Mucosa of descending colon (tissue), 3 donors: ENCODE results near the gene AEBP1. TPM values are rescaled to one million over a fixed set of nuclear protein-coding genes. Genes with fewer than 3 reads are reported as not detected.

Experiments
- ATAC-seq: fragments of 200-7000 bp; cut with Tn5 transposase; one replicate; pipeline ENCODE4 v1.9.1; 2020; ENCODE audit warnings: mild to moderate bottlenecking, moderate library complexity
- DNase-seq, 3 donors: peaks; one replicate each; pipeline ENCODE4 v3.0.0-alpha.2; 2020
- H3K36me3 ChIP-seq: fragments of 200-600 bp; one replicate; pipeline ENCODE4 v1.8.0; 2021; ENCODE audit warnings: low read depth, mild to moderate bottlenecking
- H3K4me1 ChIP-seq: fragments of 200-600 bp; one replicate; pipeline ENCODE4 v1.8.0; 2021; ENCODE audit warnings: low read depth, mild to moderate bottlenecking
- H3K4me3 ChIP-seq: fragments of 200-600 bp; one replicate; pipeline ENCODE4 v1.8.0; 2021; ENCODE audit warnings: mild to moderate bottlenecking
- H3K9me3 ChIP-seq: fragments of 200-600 bp; one replicate; pipeline ENCODE4 v1.8.0; 2021; ENCODE audit warnings: mild to moderate bottlenecking
- intact Hi-C, 2 donors: fragments of 100-400 bp; cut with DNase I in 1 of 2; cut with micrococcal nuclease in 1 of 2; formaldehyde crosslinking; loops; one replicate each; pipeline versions ENCODE4 v1.11.0 to v1.11.1; 2022; cut with DNase I, micrococcal nuclease
- total RNA-seq, 3 donors: library from RNA; stranded (reverse); fragmentation: NEBNext Ultra II Directional in 2 of 3; extraction: Animal tissue kit (Norgen Biotek cat#: 25700) in 2 of 3; gene quantifications; one replicate each; pipeline versions ENCODE4 v1.2.1 to v1.2.4, GENCODE V29; 2021 to 2023
- TF ChIP-seq, protein P1 (sequence below): fragments of 200-600 bp; IDR thresholded peaks from one replicate; pipeline ENCODE4 v1.8.0; 2022; ENCODE audit warnings: antibody characterized with exemption, mild to moderate bottlenecking
- donor health status: DM: no; HTN: no; CAD: no; lungs with moderate emphysema.
- donor health status: DM: no; HTN: no; CAD: no.
- donor health status: DM: no; HTN: yes; CAD: no.

The AEBP1 gene
- total RNA-seq, 3 donors from 2014 or later: 14.1 to 130 (median 42.2) TPM

GRCh38 chr7:44148961-44149536 lies 44.9 kb downstream of the AEBP1 start:
- Histone ChIP-seq H3K36me3 (no peaks in the 10 kb centered on the region), H3K4me3 (no peak overlapping the region), H3K4me1 (no peaks in the 10 kb centered on the region), H3K9me3 (no peaks in the 10 kb centered on the region)
- TF ChIP-seq, protein P1, sequence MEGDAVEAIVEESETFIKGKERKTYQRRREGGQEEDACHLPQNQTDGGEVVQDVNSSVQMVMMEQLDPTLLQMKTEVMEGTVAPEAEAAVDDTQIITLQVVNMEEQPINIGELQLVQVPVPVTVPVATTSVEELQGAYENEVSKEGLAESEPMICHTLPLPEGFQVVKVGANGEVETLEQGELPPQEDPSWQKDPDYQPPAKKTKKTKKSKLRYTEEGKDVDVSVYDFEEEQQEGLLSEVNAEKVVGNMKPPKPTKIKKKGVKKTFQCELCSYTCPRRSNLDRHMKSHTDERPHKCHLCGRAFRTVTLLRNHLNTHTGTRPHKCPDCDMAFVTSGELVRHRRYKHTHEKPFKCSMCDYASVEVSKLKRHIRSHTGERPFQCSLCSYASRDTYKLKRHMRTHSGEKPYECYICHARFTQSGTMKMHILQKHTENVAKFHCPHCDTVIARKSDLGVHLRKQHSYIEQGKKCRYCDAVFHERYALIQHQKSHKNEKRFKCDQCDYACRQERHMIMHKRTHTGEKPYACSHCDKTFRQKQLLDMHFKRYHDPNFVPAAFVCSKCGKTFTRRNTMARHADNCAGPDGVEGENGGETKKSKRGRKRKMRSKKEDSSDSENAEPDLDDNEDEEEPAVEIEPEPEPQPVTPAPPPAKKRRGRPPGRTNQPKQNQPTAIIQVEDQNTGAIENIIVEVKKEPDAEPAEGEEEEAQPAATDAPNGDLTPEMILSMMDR: no peak
- intact Hi-C loops: no loop called here
- DNase-seq (no peak), ATAC-seq (no peak)

DNA sequence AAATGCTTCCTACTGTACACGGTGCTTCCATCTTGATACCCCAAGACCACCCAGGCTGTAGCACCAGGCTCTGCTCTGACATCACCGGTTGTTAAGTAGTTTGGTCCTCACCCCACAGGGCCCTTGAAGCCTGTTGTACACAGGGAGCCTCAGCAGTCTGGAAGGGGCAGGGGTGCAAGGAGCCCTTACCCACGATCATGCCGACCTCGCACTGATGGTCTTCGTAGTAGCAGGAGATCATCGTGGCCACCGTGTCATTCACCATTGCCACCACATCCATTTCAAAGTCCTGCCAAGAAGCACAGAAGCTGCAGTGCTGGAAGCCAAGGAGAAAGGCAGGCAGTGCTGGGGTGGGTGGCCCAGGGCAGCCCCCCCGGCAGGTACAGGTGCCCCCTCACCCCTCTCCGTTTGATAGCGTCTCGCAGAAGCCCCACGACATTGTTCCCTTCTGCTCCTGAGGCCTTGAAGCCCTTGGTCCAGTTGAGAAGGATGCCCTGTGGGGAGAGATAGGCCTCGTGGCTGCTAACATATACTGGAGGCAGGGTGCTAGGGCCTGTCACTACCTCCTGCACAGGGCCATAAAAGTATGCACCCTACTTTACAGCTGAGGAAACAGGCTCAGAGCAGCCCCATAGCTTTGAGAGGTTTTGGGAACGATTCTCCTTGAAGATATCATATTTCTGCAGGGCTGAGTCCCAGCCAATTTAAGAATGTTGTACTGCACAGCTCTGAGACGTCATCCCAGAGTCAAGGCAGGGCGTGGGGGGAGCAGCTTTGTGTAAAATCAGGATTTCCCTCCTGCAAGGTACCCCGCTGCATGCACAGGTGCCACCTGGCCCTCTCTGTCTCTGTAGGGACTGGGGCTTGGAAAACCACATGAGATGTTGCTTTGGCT lies 45.7 kb downstream of the AEBP1 start:
- H3K36me3 ChIP-seq: no peaks in the 10 kb centered on the region
- H3K4me3 ChIP-seq: no peak overlapping the region
- intact Hi-C loops: no loop called here
- no peak for ATAC-seq
- TF ChIP-seq, protein P1: no peak
- H3K9me3 ChIP-seq: no peaks in the 10 kb centered on the region
- H3K4me1 ChIP-seq: no peaks in the 10 kb centered on the region
- no peak for DNase-seq

DNA sequence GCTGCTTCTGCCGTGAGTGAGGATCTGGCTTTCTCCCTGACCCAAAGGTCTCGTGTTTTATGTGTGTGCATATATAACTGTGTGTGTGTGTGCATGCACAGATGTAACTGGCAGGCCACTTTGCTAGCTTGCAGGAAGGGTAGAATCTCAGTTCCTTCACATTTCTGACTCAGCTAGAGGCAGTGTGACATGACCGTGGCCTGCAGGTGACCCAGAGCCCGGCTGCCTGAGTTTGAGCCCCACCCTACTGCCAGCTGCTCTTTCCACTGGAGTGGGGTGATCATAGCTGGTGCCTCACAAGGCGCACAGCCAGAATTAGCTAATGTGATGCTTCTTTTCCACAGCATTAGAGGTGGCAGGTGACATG lies 46.3 kb downstream of the AEBP1 start:
- Histone ChIP-seq H3K9me3 (no peaks in the 10 kb centered on the region), H3K4me1 (no peaks in the 10 kb centered on the region), H3K36me3 (no peaks in the 10 kb centered on the region), H3K4me3 (no peak overlapping the region)
- intact Hi-C loops: no loop called here
- ATAC-seq (no peak), DNase-seq (no peak)
- TF ChIP-seq, protein P1: no peak

DNA sequence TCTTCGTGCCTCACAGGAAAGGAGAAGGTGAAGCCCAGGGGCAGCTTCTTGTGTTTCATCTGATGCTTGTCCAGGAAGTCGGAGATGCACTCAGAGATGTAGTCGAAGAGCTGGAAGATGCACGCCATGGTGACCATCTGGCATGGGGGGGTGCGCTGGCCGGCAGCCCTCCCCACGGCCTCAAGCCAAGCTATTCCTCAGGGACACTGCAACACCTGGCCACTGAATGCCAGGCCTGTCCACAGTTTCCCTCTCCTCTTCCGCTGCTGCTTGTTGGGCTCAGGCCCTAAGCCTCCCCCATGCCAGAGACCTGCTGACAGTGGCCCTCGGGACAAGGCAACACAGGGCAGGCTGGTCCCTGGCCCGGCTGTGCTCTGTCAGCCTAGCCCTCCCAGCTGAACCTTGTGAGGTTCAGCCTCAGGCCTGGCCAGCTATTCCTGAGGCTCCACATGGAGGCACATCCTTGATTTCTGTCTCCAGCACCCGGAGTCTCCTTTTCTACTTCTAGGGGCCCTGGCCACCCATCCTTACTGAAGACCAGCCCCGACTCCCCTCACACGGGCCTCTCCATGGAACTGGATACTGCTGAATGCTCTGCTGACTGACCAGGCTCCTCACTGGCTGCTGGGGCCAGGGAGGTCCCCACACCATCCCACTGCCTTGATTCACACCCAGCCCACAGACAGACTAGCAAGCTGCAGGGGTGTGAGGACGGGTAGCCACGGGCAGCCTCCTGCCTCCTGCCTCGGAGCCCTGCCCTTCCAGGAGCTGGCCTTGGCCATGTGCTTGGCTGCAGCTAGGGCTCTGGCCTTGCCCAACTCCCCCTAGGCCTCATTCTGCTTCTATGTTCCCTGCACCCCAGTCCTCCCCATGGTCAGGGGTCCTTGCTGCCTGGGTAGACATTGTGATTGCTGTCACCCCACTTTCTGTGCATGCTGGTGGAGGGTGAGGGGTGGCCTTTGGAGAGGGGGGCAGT lies 47.1 kb downstream of the AEBP1 start:
- H3K9me3 ChIP-seq: no peaks in the 10 kb centered on the region
- TF ChIP-seq, protein P1: no peak
- no peaks in the 10 kb centered on the region for H3K4me1 ChIP-seq
- intact Hi-C loops: no loop called here
- ATAC-seq: no peak
- no peak overlapping the region for H3K4me3 ChIP-seq
- DNase-seq: no peak
- no peaks in the 10 kb centered on the region for H3K36me3 ChIP-seq

GRCh38 chr7:44151956-44152355 lies 47.8 kb downstream of the AEBP1 start:
- TF ChIP-seq, protein P1: no peak
- intact Hi-C loops: no loop called here
- no peak for ATAC-seq

More at GRCh38 chr7:44151956-44152355, 47.8 kb downstream of the AEBP1 start:
- no peaks in the 10 kb centered on the region for H3K36me3 ChIP-seq
- DNase-seq: no peak
- H3K9me3 ChIP-seq: no peaks in the 10 kb centered on the region
- no peaks in the 10 kb centered on the region for H3K4me1 ChIP-seq
- no peak overlapping the region for H3K4me3 ChIP-seq
